Upper lobe of left lung (tissue), 6 donors: ENCODE data around the gene PLEKHG4. TPM values are rescaled to one million over a fixed set of nuclear protein-coding genes. Genes with fewer than 3 reads are reported as not detected.

ENCODE experiments used
- ATAC-seq, 2 donors: fragments of 200-7000 bp; cut with Tn5 transposase; one replicate each; pipeline ENCODE4 v1.9.1; 2022; ENCODE audit warnings: mild to moderate bottlenecking in 2 of 2, moderate library complexity in 2 of 2; ENCODE audit not compliant: low FRiP score in 2 of 2
- DNase-seq, 2 donors: peaks; one replicate each; pipeline ENCODE4 v3.0.0-alpha.2; 2019 to 2020
- H3K27ac ChIP-seq, 4 donors: fragments of 200-600 bp; sonication (generic); one replicate each; pipeline ENCODE4 v1.5.1; 2016 to 2019
- H3K27me3 ChIP-seq, 4 donors: fragments of 200-600 bp; sonication (generic); one replicate each; pipeline ENCODE4 v1.5.1; 2017 to 2019
- H3K36me3 ChIP-seq, 4 donors: fragments of 200-600 bp; sonication (generic); one replicate each; pipeline ENCODE4 v1.5.1; 2016 to 2019
- H3K4me1 ChIP-seq, 4 donors: fragments of 200-600 bp; sonication (generic); one replicate each; pipeline ENCODE4 v1.5.1; 2018 to 2019
- H3K4me3 ChIP-seq, 4 donors: fragments of 200-600 bp; sonication (generic); one replicate each; pipeline ENCODE4 v1.5.1; 2017 to 2019; ENCODE audit warnings: mild to moderate bottlenecking in 2 of 4, moderate library complexity in 1 of 4
- H3K9me3 ChIP-seq, 4 donors: fragments of 200-600 bp; sonication (generic); one replicate each; pipeline ENCODE4 v1.5.1; 2018 to 2019
- CTCF ChIP-seq, 6 experiments: fragments of 450-650 bp in 4 of 6; fragments of 200-600 bp in 2 of 6; sonication (generic) in 2 of 6; IDR thresholded peaks; one replicate each; pipeline ENCODE4 v1.5.1; 2016 to 2019; ENCODE audit warnings: antibody characterized with exemption in 6 of 6
- EP300 ChIP-seq, 4 donors: sonication (generic); formaldehyde crosslinking; IDR thresholded peaks; one replicate each; pipeline ENCODE4 v1.5.1; 2017; ENCODE audit warnings: antibody characterized with exemption in 4 of 4, control low read depth in 2 of 4
- POLR2A ChIP-seq, 4 donors: fragments of 450-650 bp; IDR thresholded peaks; one replicate each; pipeline ENCODE4 v1.5.1; 2016 to 2017; ENCODE audit warnings: antibody characterized with exemption in 4 of 4, mild to moderate bottlenecking in 2 of 4
- POLR2AphosphoS5 ChIP-seq, 2 donors: sonication (generic); formaldehyde crosslinking; IDR thresholded peaks; one replicate each; pipeline ENCODE4 v1.5.1; 2017; ENCODE audit warnings: antibody characterized with exemption in 2 of 2
- WGBS, 2 donors: methylation state at CpG; one replicate each; pipeline ENCODE4 v1.1.5; 2017 to 2018; 5-methylcytosine and 5-hydroxymethylcytosine counted together
- total RNA-seq, 6 donors: library from RNA; depleted of rRNA in 4 of 6; stranded (reverse); fragments of >200 nt in 4 of 6; gene quantifications; one replicate each; pipeline versions ENCODE4 v1.1.0 to v1.2.1, GENCODE V29; 2016 to 2021
- donor health status: DM: no; HTN: no; CAD: no; lungs with moderate emphysema.
- donor health status: DM: no; HTN: yes; CAD: no; lungs with severe emphysema.

The PLEKHG4 gene
- total RNA-seq, 6 donors from 2014 or later = 13.4 to 39.8 (median 16.5) TPM

DNA sequence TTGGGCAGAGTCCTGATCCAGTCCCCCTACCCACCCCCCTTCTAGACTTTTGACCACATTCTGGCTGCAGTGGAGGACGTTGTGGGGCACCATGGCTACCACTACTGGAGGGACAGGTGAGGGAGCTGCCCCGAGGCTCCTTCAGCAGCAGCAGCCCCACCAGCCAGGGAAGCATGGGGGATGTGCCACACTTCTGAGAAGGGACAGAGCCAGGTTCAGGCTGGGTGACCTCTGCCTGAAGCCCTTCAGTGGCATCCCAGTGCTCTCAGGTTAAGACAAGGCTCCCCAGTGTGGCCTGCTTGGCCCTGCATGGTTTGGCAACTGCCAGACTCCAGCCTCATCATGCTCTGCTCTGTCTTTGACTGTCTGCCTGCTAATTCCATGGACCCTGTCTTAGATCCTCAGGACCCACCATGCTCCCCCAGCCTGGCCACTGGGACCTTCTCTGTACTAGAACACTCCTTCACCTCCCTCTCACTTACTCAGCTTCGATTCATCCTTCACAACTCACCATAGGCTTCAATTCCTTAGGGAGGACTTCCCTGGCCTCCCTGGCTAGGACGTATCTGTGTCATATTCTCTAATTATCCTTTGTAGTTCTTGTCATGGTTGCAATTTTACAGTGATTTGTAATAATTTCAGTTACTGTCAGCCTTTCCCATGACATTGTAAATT lies 21.7 kb upstream of the PLEKHG4 start:
- no peaks in the 10 kb centered on the region for H3K9me3 ChIP-seq
- DNase-seq (no peak), ATAC-seq (no peak)
- 79 to 84% methylated on average over 4 of the region's 4 CpGs for WGBS, 2 donors
- H3K4me3 ChIP-seq = no peak overlapping the region
- H3K36me3 ChIP-seq = no peaks in the 10 kb centered on the region
- H3K27me3 ChIP-seq = no peaks in the 10 kb centered on the region
- H3K4me1 ChIP-seq = no peaks in the 10 kb centered on the region
- H3K27ac ChIP-seq = no peak overlapping the region
- TF ChIP-seq CTCF (IDR thresholded peaks at IDR 0.05) = no peak
- TF ChIP-seq POLR2A (IDR thresholded peaks at IDR 0.05) = no peak

DNA sequence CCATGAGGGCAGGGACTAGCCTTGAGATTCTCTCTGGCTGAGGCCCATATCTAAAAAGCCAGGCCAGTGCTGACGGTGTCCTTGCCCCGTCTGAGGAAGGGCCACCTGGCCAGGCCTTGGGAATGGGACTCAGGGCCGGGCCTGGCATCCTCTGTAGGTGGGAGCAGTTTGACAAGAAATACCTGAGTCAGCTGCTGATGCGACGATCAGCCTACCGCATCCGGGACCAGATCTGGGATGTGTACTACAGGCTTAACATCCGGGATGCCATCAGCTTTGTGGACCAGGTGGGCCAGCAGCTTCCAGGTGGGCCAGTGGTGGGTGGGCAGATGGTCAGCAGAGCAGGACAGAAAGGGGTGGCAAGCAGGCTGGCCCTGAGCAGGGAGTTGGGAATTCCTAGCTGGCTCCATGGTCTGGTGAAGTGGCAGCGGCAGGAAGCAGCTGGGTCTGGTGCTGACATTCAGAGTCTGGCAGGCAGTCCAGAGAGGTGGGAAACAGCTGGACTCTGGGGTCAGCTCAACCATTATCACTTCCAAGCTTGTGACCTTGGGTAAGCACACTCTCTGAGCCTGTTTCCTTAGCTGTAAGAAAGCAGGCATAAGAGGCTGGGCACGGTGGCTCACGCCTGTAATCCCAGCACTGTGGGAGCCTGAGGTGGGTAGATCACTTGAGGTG lies 21.0 kb upstream of the PLEKHG4 start:
- 80 to 94% methylated on average over 1 to 11 of the region's 11 CpGs for WGBS, 2 donors
- H3K27ac ChIP-seq = no peak overlapping the region
- DNase-seq = no peak
- H3K4me3 ChIP-seq = no peak overlapping the region
- no peaks in the 10 kb centered on the region for H3K9me3 ChIP-seq
- no peaks in the 10 kb centered on the region for H3K27me3 ChIP-seq
- no peak for ATAC-seq
- H3K36me3 ChIP-seq = no peaks in the 10 kb centered on the region
- TF ChIP-seq CTCF (IDR thresholded peaks at IDR 0.05) (no peak), EP300 (IDR thresholded peaks at IDR 0.05) (no peak), POLR2A (IDR thresholded peaks at IDR 0.05) (no peak), POLR2AphosphoS5 (IDR thresholded peaks at IDR 0.05) (no peak)
- no peaks in the 10 kb centered on the region for H3K4me1 ChIP-seq

DNA sequence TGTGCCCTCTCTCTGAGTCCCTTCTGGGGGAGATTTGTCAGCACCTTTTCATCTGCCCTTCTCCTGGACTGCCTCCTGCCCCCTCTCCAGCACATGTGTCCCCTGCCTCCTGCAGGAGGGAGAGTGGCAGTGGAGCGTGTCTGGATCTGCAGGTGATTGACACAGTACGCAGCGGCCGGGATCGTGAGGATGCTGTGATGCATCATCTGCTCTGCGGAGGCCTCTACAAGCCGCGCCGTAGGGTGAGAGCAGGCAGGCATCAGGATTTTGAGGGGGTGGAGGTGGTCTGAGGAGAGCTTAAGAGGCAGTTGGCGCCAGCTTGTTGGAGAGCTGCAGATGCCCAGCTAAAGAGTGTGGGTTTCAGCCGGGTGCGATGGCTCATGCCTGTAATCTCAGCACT lies 19.6 kb upstream of the PLEKHG4 start:
- TF ChIP-seq CTCF (IDR thresholded peaks at IDR 0.05) (no peak), EP300 (IDR thresholded peaks at IDR 0.05) (no peak), POLR2AphosphoS5 (IDR thresholded peaks at IDR 0.05) (no peak), POLR2A (IDR thresholded peaks at IDR 0.05) (no peak)
- Histone ChIP-seq H3K4me3 (no peak overlapping the region), H3K27ac (no peak overlapping the region), H3K36me3 (no peaks in the 10 kb centered on the region), H3K9me3 (no peaks in the 10 kb centered on the region), H3K27me3 (no peaks in the 10 kb centered on the region), H3K4me1 (no peaks in the 10 kb centered on the region)
- DNase-seq (no peak), ATAC-seq (no peak)
- 94% methylated on average over 12 of the region's 12 CpGs for WGBS, 2 donors

- H3K4me3 ChIP-seq = no peak overlapping the region
- H3K36me3 ChIP-seq = no peaks in the 10 kb centered on the region
- no peaks in the 10 kb centered on the region for H3K9me3 ChIP-seq
- peak in 1 of 2 donors; percentile 56 for DNase-seq
- peak in 1 of 2 donors; percentile 45 for ATAC-seq
- no peaks in the 10 kb centered on the region for H3K4me1 ChIP-seq
- no peak for TF ChIP-seq POLR2A (IDR thresholded peaks at IDR 0.05)
- TF ChIP-seq POLR2AphosphoS5 (IDR thresholded peaks at IDR 0.05) = no peak
- TF ChIP-seq CTCF (IDR thresholded peaks at IDR 0.05) = peak in 5 of 6 experiments; percentile 21 to 53 (median 25)
- no peak for TF ChIP-seq EP300 (IDR thresholded peaks at IDR 0.05)
- WGBS, 2 donors = 65 to 80% methylated on average over 4 of the region's 4 CpGs
- H3K27ac ChIP-seq = no peak overlapping the region
- no peaks in the 10 kb centered on the region for H3K27me3 ChIP-seq
Observed at GRCh38 chr16:67260426-67261063, 18.8 kb upstream of the PLEKHG4 start.
